Neural cell (in vitro differentiated cells): ENCODE data around the gene EDN1.

Experiments
- CTCF ChIP-seq: fragments of 450-650 bp; IDR thresholded peaks from 2 replicates; pipeline ENCODE4 v1.5.1; 2014; ENCODE audit warnings: antibody characterized with exemption, mild to moderate bottlenecking, moderate library complexity; ENCODE audit not compliant: poor library complexity, severe bottlenecking
- EP300 ChIP-seq: fragments of 450-650 bp; conservative IDR thresholded peaks from 2 replicates; pipeline ENCODE4 v1.6.1; 2014; ENCODE audit warnings: antibody characterized with exemption, mild to moderate bottlenecking, moderate library complexity; ENCODE audit not compliant: poor library complexity, severe bottlenecking
- EZH2 ChIP-seq: fragments of 200-600, 300-800 bp; shearing (Covaris generic), sonication (generic); IDR thresholded peaks from 2 replicates; pipeline ENCODE4 v1.6.1; 2014; ENCODE audit warnings: antibody characterized with exemption, low read length, borderline replicate concordance, mild to moderate bottlenecking; ENCODE audit not compliant: insufficient read depth, poor library complexity, severe bottlenecking
- MXI1 ChIP-seq: fragments of 450-650 bp; conservative IDR thresholded peaks from 2 replicates; pipeline ENCODE4 v1.6.1; 2014; ENCODE audit warnings: antibody characterized with exemption, mild to moderate bottlenecking; ENCODE audit not compliant: poor library complexity, severe bottlenecking
- POLR2AphosphoS5 ChIP-seq: IDR thresholded peaks from 2 replicates; pipeline ENCODE4 v1.6.1; 2012
- RAD21 ChIP-seq: fragments of 450-650 bp; conservative IDR thresholded peaks from 2 replicates; pipeline ENCODE4 v1.6.1; 2014; ENCODE audit warnings: antibody characterized with exemption, mild to moderate bottlenecking, moderate library complexity
- REST ChIP-seq: IDR thresholded peaks from 2 replicates; pipeline ENCODE4 v1.6.1; 2012; ENCODE audit warnings: borderline replicate concordance
- SMC3 ChIP-seq: fragments of 450-650 bp; conservative IDR thresholded peaks from 2 replicates; pipeline ENCODE4 v1.6.1; 2014; ENCODE audit warnings: antibody characterized with exemption, mild to moderate bottlenecking, moderate library complexity; ENCODE audit not compliant: poor library complexity
- TAF1 ChIP-seq: IDR thresholded peaks from 2 replicates; pipeline ENCODE4 v1.6.1; 2012; ENCODE audit warnings: low read depth

- no peak for TF ChIP-seq CTCF
- no peak for TF ChIP-seq POLR2AphosphoS5
- TF ChIP-seq REST = no peak
- TF ChIP-seq EP300 = no peak
- TF ChIP-seq TAF1 = no peak
- no peak for TF ChIP-seq RAD21
- TF ChIP-seq EZH2 = no peak
- no peak for TF ChIP-seq MXI1
- TF ChIP-seq SMC3 = no peak
Measured at GRCh38 chr6:12311106-12311505, 20.9 kb downstream of the EDN1 start.
